22Rv1 (cell line): ENCODE measurements around the gene KCNQ1.

Experiments
- CTCF ChIP-seq: fragments of 450-650 bp; IDR thresholded peaks from 2 replicates; pipeline ENCODE4 v1.5.1; 2017; ENCODE audit warnings: mild to moderate bottlenecking
- ZFX ChIP-seq: fragments of 450-650 bp; IDR thresholded peaks from 2 replicates; pipeline ENCODE4 v1.6.1; 2017; ENCODE audit warnings: antibody characterized with exemption, borderline replicate concordance

DNA sequence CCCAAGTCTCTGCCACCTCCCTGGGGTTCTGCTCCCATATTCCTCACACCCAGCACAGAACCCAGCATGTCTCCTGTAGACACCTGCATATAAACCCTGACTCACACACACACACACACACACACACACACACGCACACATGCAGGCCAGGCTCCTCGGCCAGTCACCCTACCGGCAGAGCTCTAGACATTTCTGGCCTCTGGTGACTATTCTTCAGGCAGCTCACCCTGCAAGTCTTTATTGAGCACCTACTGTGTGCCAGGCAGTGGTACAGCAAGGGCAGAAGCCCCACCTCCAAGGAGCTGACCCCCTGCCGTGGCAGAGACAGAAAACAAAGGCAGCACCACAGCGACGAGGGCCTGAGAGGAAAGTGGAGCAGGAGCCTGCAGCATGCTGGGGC, 390.5 kb downstream of the KCNQ1 start:
- TF ChIP-seq CTCF (no peak), ZFX (no peak)
